CD4-positive, alpha-beta T cell (primary cell): ENCODE results near the gene ARL2BP. TPM values are rescaled to one million over a fixed set of nuclear protein-coding genes. Genes with fewer than 3 reads are reported as not detected.
A peak's percentile ranks its signal among the peaks of the same experiment; 100 is the strongest.

Source experiments
- ATAC-seq: fragments of 200-7000 bp; cut with Tn5 transposase; one replicate; pipeline ENCODE4 v1.10.0; 2022; ENCODE audit warnings: mild to moderate bottlenecking; ENCODE audit not compliant: poor library complexity
- CTCF ChIA-PET: fragments of 350-600 bp; sonication (Branson Sonifier 250); formaldehyde crosslinking; loops from one replicate; lab custom pipeline; 2021; ENCODE audit warnings: antibody characterized with exemption, inconsistent platforms; lab: Charles Lee
- POLR2A ChIA-PET: fragments of 350-600 bp; sonication (Branson Sonifier 250); formaldehyde crosslinking; loops from one replicate; lab custom pipeline; 2021; ENCODE audit warnings: antibody characterized with exemption, inconsistent platforms; lab: Charles Lee
- DNase-seq, 14 experiments: peaks; one replicate each; pipeline ENCODE4 v3.0.0-alpha.2; 2013 to 2020; ENCODE audit warnings: mixed read lengths in 2 of 14
- H3K27ac ChIP-seq, 2 donors: one replicate each; pipeline versions ENCODE4 v1.5.1 to v1.7.0; 2013; ENCODE audit warnings: low read length in 2 of 2, low read depth in 1 of 2, mild to moderate bottlenecking in 1 of 2
- H3K27me3 ChIP-seq, 2 experiments: 1 replicate in 1 of 2; 2 replicates in 1 of 2; pipeline versions ENCODE4 v1.6.1 to v1.7.0; 2013; ENCODE audit warnings: low read length in 2 of 2, control low read depth in 1 of 2, mild to moderate bottlenecking in 1 of 2, moderate library complexity in 1 of 2; ENCODE audit not compliant: insufficient read depth in 2 of 2, control insufficient read depth in 1 of 2
- H3K36me3 ChIP-seq: one replicate; pipeline ENCODE4 v1.6.1; 2013; ENCODE audit warnings: low read length, control low read depth; ENCODE audit not compliant: insufficient read depth
- H3K4me1 ChIP-seq: one replicate; pipeline ENCODE4 v1.6.1; 2013; ENCODE audit warnings: low read length, control low read depth; ENCODE audit not compliant: insufficient read depth
- H3K4me3 ChIP-seq: one replicate; pipeline ENCODE4 v1.5.1; 2013; ENCODE audit warnings: mild to moderate bottlenecking, low read length, moderate library complexity
- H3K9me3 ChIP-seq, 2 experiments: 1 replicate in 1 of 2; 2 replicates in 1 of 2; pipeline versions ENCODE4 v1.6.1 to v1.7.0; 2013; ENCODE audit warnings: low read length in 2 of 2, mild to moderate bottlenecking in 2 of 2, control low read depth in 1 of 2, moderate library complexity in 1 of 2; ENCODE audit not compliant: control insufficient read depth in 1 of 2, insufficient read depth in 1 of 2
- H3K27ac Mint-ChIP-seq: one replicate; pipeline ENCODE4 v1.8.0; 2020; ENCODE audit warnings: mixed read lengths
- H3K27me3 Mint-ChIP-seq: one replicate; pipeline ENCODE4 v1.8.0; 2021; ENCODE audit warnings: mixed read lengths
- H3K36me3 Mint-ChIP-seq: one replicate; pipeline ENCODE4 v1.8.0; 2021; ENCODE audit warnings: low read depth, mixed read lengths
- H3K4me1 Mint-ChIP-seq: one replicate; pipeline ENCODE4 v1.8.0; 2021; ENCODE audit warnings: low read depth, mixed read lengths
- H3K4me3 Mint-ChIP-seq: one replicate; pipeline ENCODE4 v1.8.0; 2020; ENCODE audit warnings: mild to moderate bottlenecking, mixed read lengths
- H3K9me3 Mint-ChIP-seq: one replicate; pipeline ENCODE4 v1.8.0; 2020; ENCODE audit warnings: mixed read lengths
- intact Hi-C, 2 experiments: fragments of 100-400 bp; cut with DNase I in 1 of 2; cut with micrococcal nuclease in 1 of 2; formaldehyde crosslinking; loops; one replicate each; pipeline versions ENCODE4 v1.15.1 to v1.9.0; 2023 to 2025; cut with DNase I, micrococcal nuclease
- total RNA-seq, 174 experiments: library from RNA in 2 of 174; stranded (reverse) in 2 of 174; gene quantifications; one replicate each; pipeline ENCODE4 v1.2.3 and lab custom pipeline; 2021 to 2026
- TF ChIP-seq, protein P1 (sequence below): fragments of 200-600 bp; IDR thresholded peaks from one replicate; pipeline ENCODE4 v1.8.0; 2022; ENCODE audit warnings: antibody characterized with exemption, mild to moderate bottlenecking

ARL2BP gene
- total RNA-seq, 2 experiments from 2014 or later: 32.4 to 35.6 TPM

DNA sequence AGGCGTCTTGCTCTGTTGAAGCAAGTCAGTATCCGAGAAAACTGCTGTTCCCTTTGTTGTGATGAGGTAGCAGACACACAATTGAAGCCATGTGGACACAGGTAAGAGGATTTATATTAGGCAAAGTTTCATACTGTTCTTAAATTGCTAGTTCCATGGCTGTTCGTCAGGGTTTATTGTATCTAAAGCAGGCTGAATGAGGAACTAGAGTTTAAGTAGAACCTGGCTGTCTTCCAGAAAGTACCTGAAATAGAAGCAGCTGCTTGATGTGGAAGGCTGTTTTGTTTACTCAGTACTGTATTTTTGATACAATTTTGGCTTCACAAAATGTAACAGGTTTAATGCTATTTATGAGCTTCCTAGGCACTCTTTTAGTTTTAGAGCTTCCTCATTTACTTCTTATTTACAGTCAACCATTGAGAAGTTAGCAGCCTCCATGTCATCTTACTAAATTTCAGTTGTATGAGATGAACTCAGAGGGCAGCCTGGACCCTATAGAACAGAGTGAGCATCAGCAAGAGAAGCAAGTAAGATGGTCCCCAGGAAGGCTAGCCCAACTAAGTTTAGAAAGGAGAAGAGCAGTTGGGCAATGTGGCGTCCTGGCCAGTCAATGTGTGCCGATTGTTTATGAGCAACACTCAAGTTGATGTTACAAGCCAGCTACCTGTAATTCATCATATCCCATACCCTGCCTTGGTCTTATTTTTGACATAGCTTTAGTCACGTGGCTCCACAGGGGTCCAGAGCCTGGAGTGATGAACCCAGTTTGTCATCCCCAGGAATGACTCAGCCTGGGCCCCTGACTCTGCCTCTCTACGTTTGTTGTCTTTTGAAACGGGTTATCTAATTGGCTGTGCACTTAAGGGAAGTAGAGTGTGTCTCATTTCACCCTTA is 9.7 kb upstream of the ARL2BP start:
- ATAC-seq: no peak
- intact Hi-C loops: no loop called here
- TF ChIP-seq, protein P1, sequence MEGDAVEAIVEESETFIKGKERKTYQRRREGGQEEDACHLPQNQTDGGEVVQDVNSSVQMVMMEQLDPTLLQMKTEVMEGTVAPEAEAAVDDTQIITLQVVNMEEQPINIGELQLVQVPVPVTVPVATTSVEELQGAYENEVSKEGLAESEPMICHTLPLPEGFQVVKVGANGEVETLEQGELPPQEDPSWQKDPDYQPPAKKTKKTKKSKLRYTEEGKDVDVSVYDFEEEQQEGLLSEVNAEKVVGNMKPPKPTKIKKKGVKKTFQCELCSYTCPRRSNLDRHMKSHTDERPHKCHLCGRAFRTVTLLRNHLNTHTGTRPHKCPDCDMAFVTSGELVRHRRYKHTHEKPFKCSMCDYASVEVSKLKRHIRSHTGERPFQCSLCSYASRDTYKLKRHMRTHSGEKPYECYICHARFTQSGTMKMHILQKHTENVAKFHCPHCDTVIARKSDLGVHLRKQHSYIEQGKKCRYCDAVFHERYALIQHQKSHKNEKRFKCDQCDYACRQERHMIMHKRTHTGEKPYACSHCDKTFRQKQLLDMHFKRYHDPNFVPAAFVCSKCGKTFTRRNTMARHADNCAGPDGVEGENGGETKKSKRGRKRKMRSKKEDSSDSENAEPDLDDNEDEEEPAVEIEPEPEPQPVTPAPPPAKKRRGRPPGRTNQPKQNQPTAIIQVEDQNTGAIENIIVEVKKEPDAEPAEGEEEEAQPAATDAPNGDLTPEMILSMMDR: no peak
- DNase-seq: peak in 1 of 14 experiments; percentile 31
- CTCF ChIA-PET: no interaction called here
- no peaks in the 10 kb centered on the region for H3K27me3 ChIP-seq
- POLR2A ChIA-PET: interaction anchor here (0.7 kb wide), 1 partner anchor 227 kb away, joined by 3 read pairs; the partner anchor contains the start of gene POLR2C
- peaks cover 69% of the 10 kb centered on the region for H3K36me3 ChIP-seq
- Mint-ChIP-seq H3K27ac (no peak overlapping the region), H3K27me3 (no peaks in the 10 kb centered on the region), H3K4me1 (no peaks in the 10 kb centered on the region), H3K9me3 (no peaks in the 10 kb centered on the region), H3K36me3 (peaks cover 76% of the 10 kb centered on the region), H3K4me3 (no peak overlapping the region)
- no peak overlapping the region for H3K27ac ChIP-seq
- no peaks in the 10 kb centered on the region for H3K9me3 ChIP-seq
- no peak overlapping the region for H3K4me3 ChIP-seq
- H3K4me1 ChIP-seq: no peaks in the 10 kb centered on the region

DNA sequence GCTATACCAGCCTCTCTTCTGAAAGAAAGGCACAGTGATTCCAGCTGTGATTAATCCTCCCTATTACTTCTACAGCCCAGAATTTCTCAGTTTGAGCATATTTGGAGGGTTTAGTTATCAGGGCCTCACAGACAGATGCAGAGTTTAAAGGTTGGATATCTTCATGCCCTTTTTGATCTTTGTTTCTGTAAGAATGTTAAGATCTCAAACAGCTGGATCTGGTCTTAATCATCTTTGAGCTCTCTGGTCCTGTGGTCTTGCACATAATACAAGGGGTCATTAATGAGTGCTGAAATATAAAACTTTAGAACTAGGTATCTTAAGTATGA is 9.1 kb upstream of the ARL2BP start:
- TF ChIP-seq, protein P1: no peak
- H3K27ac Mint-ChIP-seq: no peak overlapping the region
- H3K4me3 Mint-ChIP-seq: no peak overlapping the region
- DNase-seq (no peak), ATAC-seq (no peak)
- no peaks in the 10 kb centered on the region for H3K9me3 Mint-ChIP-seq
- Histone ChIP-seq H3K4me1 (no peaks in the 10 kb centered on the region), H3K27me3 (no peaks in the 10 kb centered on the region), H3K4me3 (no peak overlapping the region), H3K27ac (no peak overlapping the region), H3K9me3 (no peaks in the 10 kb centered on the region), H3K36me3 (peaks cover 63% of the 10 kb centered on the region)
- POLR2A ChIA-PET: interaction anchor here (0.7 kb wide), 1 partner anchor 226 kb away, joined by 3 read pairs; the partner anchor contains the start of gene POLR2C
- CTCF ChIA-PET: interaction anchor here (1.5 kb wide), 1 partner anchor 64 kb away, joined by 5 read pairs; no protein-coding TSS in a partner anchor
- H3K27me3 Mint-ChIP-seq: no peaks in the 10 kb centered on the region
- peaks cover 70% of the 10 kb centered on the region for H3K36me3 Mint-ChIP-seq
- intact Hi-C loops: no loop called here
- no peaks in the 10 kb centered on the region for H3K4me1 Mint-ChIP-seq

DNA sequence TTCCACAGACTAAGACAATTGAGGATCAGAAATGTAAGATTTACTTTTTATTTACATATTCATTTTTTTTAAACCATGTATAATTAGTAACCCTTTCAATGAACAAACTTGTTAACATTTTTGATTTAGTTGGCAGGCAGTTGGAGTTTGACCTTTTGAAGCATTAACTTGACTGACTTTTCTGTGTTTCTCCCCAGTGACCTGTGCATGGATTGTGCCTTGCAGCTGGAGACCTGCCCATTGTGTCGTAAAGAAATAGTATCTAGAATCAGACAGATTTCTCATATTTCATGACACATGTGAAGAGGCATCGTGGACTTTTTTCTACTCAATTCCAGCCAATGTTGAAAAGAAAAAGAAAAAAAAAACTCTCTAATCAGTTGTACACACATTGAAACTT is 6.4 kb upstream of the ARL2BP start:
- no peaks in the 10 kb centered on the region for H3K9me3 Mint-ChIP-seq
- H3K36me3 Mint-ChIP-seq: peaks cover 46% of the 10 kb centered on the region
- H3K4me1 ChIP-seq: no peaks in the 10 kb centered on the region
- TF ChIP-seq, protein P1: no peak
- no peaks in the 10 kb centered on the region for H3K27me3 ChIP-seq
- peaks cover 36% of the 10 kb centered on the region for H3K36me3 ChIP-seq
- DNase-seq: no peak
- no peak for ATAC-seq
- H3K9me3 ChIP-seq: no peaks in the 10 kb centered on the region
- no peaks in the 10 kb centered on the region for H3K27me3 Mint-ChIP-seq
- H3K27ac ChIP-seq: no peak overlapping the region
- ChIA-PET POLR2A (interaction anchor here (0.7 kb wide), 2 partner anchors 30 to 208 kb away, joined by 4 read pairs; no protein-coding TSS in a partner anchor), CTCF (no interaction called here)
- intact Hi-C loops: no loop called here
- no peak overlapping the region for H3K4me3 ChIP-seq
- no peak overlapping the region for H3K27ac Mint-ChIP-seq
- no peak overlapping the region for H3K4me3 Mint-ChIP-seq
- H3K4me1 Mint-ChIP-seq: no peaks in the 10 kb centered on the region
